Measurements from ENCODE around the gene PSMD10.

Gene PSMD10

DNA sequence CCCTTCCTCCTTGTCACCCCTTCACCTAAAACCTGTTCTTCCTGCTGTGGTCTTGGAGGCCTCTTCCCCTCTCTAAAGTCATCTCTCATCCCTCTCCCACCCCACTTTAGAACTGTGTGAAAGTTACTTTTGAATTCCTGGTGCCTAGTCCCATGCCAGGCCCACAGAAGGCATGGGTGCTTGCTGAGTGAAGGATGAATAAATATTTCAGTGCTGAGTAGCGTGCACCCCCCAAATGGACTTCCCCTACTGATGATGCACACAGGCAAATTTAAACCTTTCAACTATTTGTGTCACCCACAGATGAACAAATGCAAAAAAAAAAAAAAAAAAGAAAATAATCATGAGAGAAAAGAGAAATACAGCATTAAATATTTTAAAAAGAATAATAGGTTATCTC lies 19.8 kb downstream of the PSMD10 start:
- no peak for DNase-seq (ENCODE audit: low spot score)

- no peak for DNase-seq (ENCODE audit: low spot score)
Measured at GRCh38 chrX:108070891-108071290, 20.5 kb downstream of the PSMD10 start.

DNA sequence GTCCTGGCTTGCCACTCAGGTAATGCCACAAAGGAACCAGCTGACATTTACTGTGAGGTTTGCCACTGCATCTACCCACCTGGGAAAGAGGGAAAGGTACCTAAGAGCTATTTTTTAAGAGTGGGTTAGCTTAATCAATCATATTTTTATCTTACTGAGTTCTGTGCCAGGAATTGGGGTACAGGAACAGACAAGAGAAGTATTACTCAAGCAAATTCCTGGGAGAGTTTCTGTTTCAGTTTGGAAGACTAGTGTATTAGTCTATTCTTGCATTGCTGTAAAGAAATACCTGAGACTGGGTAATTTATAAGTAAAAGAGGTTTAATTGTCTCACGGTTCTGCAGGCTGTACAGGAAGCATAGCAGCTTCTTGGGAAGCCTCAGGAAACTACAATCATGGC lies 23.2 kb downstream of the PSMD10 start:
- no peak for DNase-seq (ENCODE audit: low spot score)

DNA sequence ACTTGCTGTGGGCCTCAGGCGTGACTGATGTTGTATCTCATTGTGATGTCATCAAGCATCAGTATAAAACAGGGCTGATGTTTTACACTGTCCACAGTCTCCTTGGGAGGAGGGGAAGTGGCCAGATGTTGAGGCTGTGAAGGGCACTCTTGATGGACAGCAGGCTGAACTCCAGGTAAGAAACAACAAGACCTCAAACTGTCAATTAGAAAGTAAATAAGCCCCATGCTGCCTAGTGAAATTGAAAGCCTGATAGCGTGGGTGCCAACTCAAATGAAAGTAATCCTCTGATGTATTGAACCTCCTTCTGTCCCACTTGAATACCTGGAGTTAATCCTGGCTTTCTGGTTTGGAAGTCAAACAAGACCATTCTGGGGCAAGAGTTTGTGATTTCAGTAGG lies 26.7 kb downstream of the PSMD10 start:
- no peak for DNase-seq (ENCODE audit: low spot score)

DNA sequence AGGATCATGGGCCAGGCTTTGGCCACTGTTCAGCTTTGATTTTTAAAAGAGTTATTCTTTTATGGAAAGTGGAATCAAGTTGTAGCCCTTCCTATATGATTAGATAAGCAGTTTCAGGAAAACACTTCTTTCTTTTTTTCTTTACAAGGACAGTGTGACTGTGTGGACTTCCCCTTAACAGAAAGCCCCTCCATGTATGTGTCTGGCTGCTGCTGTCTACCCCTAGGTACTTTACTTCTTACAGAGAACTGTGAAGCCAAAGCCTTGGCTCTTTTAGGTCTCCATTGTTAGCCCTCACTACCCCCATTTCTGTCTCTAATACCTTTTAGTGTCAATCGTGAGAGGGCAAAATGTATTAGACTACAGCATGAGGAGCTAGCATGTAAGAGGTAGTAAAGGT lies 27.3 kb downstream of the PSMD10 start:
- DNase-seq (ENCODE audit: low spot score): no peak

DNA sequence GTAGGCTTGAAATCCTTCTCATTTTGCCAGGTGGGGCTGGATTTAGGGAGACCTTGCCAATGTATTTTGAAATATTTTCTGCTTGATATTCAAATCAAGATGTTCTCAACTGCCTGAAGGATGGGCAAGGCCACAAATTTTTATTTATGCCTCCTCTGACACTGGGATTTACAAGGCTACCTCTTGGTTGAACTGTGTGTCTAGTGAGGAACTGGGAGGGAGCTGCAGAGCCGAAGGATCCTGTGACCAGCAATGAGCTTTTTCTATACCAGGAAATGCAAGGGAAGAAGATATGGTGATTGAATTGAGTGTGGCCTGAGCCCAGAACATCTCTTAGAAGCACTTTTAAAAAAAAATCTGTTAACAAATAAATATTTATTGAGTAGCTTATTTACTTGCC lies 31.5 kb downstream of the PSMD10 start:
- DNase-seq (ENCODE audit: low spot score): no peak

DNA sequence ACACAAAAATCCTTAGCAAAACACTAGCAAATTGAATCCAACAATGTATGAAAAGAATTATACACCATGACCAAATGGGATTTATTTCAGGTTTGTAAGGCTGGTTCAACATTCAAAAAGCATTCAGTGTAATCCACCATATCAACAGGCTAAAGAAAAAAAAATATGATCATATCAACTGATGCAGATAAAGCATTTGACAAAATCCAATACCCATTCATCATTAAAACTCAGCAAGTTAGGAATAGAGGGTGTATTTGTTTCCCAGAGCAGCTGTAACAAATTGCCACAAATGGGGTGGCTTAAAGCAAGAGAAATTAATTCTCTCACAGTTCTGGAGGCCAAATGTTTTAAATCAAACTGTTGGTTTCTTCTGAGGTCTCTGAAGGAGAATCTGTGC lies 35.8 kb downstream of the PSMD10 start:
- DNase-seq (ENCODE audit: low spot score): no peak

- DNase-seq (ENCODE audit: low spot score): no peak
Measured at GRCh38 chrX:108053218-108053617, 38.1 kb downstream of the PSMD10 start.

- DNase-seq (ENCODE audit: low spot score): no peak
Measured at GRCh38 chrX:108049649-108050048, 41.7 kb downstream of the PSMD10 start.

DNA sequence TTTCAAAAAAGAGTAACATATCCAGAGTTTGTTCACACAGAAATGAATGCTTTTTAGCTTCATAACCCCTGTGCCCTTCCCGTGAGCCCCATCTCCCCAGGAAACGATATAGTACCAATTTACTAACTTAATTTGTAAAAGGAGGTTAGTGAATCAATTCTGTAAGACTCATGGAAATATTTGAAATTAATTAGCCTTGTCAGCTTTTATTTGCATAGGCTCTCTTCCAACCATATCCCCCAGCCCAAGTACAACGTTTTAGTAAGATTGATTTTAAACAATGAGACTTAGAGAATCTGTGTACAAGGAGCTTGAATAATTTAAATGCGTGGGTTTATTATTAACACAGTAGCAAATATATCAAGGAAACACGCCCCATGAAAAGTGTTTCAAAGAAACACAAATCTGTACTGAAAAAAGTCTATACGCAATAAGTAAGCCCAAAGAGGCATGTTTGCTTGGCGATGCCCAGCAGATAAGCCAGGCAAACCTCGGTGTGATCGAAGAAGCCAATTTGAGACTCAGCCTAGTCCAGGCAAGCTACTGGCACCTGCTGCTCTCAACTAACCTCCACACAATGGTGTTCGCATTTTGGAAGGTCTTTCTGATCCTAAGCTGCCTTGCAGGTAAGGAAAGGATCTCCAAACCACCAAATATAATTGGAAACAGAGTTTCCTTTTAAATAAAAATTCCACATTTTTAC lies 46.6 kb downstream of the PSMD10 start, which contains the start of gene VSIG1:
VSIG1 (plus strand) TSS at position 512 of the 703 bp plus-strand sequence; CDS start at position 578, 66 bp downstream.
- DNase-seq (ENCODE audit: low spot score): no peak

DNA sequence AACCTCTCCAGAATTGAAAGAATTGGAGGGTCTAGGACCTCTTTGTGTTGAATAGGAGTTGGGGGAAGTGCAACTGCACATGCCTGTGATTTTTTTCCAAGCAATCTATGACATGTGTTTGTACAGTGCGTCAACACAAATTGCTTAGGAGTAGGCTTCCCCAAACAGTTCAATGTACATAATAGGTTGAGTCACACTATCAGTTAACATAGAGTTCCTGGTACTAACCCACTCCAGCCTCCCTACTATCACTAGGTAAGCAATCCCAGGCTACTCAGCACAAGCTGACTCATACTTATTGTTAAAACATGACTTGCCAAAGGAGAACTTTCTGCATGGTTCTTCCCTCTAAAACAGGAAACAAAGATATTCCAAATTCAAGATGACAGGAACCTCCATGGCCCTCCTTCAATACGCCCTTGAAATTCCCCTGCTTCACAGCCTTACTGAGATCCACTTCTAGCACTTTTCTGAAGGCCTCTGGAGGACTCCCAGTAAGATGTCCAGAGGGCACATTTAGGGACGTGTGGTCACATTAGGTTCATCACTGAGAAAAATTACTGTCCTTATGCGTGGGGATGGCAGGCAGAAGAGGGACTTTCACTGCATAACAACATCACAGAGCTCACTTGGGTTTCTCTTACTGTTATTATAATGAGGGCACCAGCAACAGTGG lies 54.9 kb downstream of the PSMD10 start:
- DNase-seq (ENCODE audit: low spot score): no peak

DNA sequence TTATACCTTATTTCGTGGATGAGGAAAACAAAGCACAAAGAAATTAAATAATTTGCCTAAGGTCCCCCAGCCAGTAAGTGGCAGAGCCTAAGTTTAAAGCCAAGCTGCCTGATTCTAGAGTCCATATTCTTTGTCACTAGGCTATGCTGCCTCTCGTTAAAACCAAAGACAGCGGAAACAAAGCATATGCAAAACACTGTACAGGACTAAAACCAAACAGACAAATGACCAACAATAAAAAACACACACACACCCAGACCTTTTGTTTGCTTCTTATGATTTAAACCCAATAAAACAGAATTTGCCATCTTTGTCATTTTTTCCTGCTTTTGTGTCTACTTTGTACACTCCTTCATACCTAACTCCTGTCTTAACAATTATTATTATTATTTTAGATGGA lies 56.6 kb downstream of the PSMD10 start:
- DNase-seq (ENCODE audit: low spot score): no peak
